ENCODE measurements around the gene GOSR1.
"Not testable (repeated sequence)": the region's sequence is repeated elsewhere in the genome, so short reads cannot be mapped to it uniquely, and the experiment has no call there.

Gene GOSR1

DNA sequence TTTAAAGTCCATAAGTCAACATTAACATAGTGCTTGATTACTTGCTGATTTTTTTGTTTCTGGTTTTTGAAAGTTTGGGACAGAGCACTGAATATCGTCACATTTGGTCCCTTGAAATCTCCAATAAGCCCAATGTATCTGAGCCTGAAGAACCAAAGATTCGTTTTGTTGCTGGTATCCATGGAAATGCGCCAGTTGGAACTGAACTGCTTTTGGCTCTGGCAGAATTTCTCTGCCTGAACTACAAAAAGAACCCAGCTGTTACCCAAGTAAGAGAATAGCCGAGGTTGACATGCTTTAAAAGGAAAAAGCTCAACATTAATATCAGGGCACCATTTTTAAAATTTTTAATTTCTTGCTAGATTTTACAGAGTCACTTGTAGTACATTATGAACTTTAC lies 27.7 kb upstream of the GOSR1 start:
- Histone ChIP-seq H3K36me3 (ENCODE audit: insufficient read depth, insufficient read length, low read length) (peaks cover 3% of the 10 kb centered on the region), H3K9ac (ENCODE audit: insufficient read length, low read depth) (no peak overlapping the region), H3K4me3 (ENCODE audit: insufficient read length, low read depth) (no peak overlapping the region), H3K4me1 (ENCODE audit: insufficient read depth, insufficient read length) (no peaks in the 10 kb centered on the region), H3K27me3 (ENCODE audit: insufficient read depth, insufficient read length) (no peaks in the 10 kb centered on the region), H3K9me3 (ENCODE audit: insufficient read depth, low read length) (peaks cover 11% of the 10 kb centered on the region; the same call in 1 of the 2 replicates)
- TF ChIP-seq YY1 (IDR thresholded peaks at IDR 0.05; ENCODE audit: insufficient read depth, insufficient read length) (no peak), ZNF274 (IDR thresholded peaks at IDR 0.05; ENCODE audit: low read depth, low read length) (no peak), SUZ12 (IDR thresholded peaks at IDR 0.05; ENCODE audit: extremely low read depth, insufficient read depth, insufficient read length) (no peak)
- DNase-seq (ENCODE audit: low read depth, low spot score): no peak

DNA sequence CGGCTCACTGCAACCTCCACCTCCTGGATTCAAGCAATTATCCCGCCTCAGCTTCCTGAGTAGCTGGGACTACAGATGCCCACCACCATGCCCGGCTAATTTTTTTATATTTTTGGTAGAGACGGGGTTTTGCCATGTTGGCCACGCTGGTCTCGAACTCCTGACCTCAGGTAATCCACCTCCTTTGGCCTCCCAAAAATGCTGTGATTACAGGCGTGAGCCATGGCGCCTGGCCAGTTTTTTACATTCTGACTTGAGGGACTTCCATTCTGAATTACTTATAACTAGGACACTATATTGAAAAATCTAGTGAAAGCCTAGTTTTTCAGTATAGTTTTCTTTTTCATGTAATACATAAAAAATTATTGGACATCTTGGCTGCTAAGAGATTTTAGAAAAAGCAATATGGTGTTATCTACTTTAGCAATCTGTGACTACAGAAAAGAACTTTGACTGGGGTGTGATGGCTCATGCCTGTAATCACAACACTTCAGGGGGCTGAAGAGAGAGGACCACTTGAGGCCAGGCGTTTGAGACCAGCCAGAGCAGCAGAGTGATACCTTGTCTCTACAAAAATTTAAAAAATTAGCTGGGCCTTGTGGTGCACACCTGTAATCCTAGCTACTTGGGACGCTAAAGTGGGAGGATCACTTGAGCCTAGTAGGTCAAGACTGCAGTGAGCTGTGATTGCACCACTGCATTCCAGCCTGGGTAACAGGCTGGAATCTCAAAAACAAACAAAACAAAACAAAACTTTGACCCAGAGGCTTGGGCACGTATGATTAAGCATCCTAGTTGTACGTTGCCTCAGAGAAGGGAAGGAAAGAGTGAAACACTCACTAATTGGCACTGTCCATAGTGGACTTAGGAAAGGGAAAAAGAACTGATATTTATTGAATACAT lies 26.8 kb upstream of the GOSR1 start:
- Histone ChIP-seq H3K9ac (ENCODE audit: insufficient read length, low read depth) (no peak overlapping the region), H3K36me3 (ENCODE audit: insufficient read depth, insufficient read length, low read length) (peaks cover 4% of the 10 kb centered on the region), H3K4me1 (ENCODE audit: insufficient read depth, insufficient read length) (no peaks in the 10 kb centered on the region), H3K27me3 (ENCODE audit: insufficient read depth, insufficient read length) (no peaks in the 10 kb centered on the region), H3K4me3 (ENCODE audit: insufficient read length, low read depth) (no peak overlapping the region), H3K9me3 (ENCODE audit: insufficient read depth, low read length) (peaks cover 11% of the 10 kb centered on the region; the same call in 1 of the 2 replicates)
- no peak for DNase-seq (ENCODE audit: low read depth, low spot score)
- no peak for TF ChIP-seq YY1 (IDR thresholded peaks at IDR 0.05; ENCODE audit: insufficient read depth, insufficient read length)
- no peak for TF ChIP-seq SUZ12 (IDR thresholded peaks at IDR 0.05; ENCODE audit: extremely low read depth, insufficient read depth, insufficient read length)
- no peak for TF ChIP-seq ZNF274 (IDR thresholded peaks at IDR 0.05; ENCODE audit: low read depth, low read length)

DNA sequence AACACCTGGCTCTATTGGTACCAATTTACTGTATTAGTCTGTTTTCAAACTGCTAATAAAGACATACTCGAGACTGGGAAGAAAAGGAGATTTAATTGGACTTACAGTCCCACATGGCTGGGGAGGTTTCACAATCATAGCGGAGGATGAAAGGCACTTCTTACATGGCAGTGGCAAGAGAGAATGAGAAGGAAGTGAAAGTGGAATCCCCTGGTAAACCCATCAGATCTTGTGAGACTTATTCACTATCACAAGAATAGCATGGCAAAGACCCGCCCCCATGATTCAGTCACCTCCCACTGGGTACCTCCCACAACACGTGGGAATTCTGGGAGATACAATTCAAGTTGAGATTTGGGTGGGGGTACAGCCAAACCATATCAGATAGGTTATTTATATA lies 22.6 kb upstream of the GOSR1 start:
- no peak for DNase-seq (ENCODE audit: low read depth, low spot score)
- TF ChIP-seq ZNF274 (IDR thresholded peaks at IDR 0.05; ENCODE audit: low read depth, low read length): no peak
- no peak for TF ChIP-seq YY1 (IDR thresholded peaks at IDR 0.05; ENCODE audit: insufficient read depth, insufficient read length)
- no peak for TF ChIP-seq SUZ12 (IDR thresholded peaks at IDR 0.05; ENCODE audit: extremely low read depth, insufficient read depth, insufficient read length)
- Histone ChIP-seq H3K9ac (ENCODE audit: insufficient read length, low read depth) (no peak overlapping the region), H3K27me3 (ENCODE audit: insufficient read depth, insufficient read length) (no peaks in the 10 kb centered on the region), H3K4me1 (ENCODE audit: insufficient read depth, insufficient read length) (no peaks in the 10 kb centered on the region), H3K36me3 (ENCODE audit: insufficient read depth, insufficient read length, low read length) (peaks cover 15% of the 10 kb centered on the region), H3K9me3 (ENCODE audit: insufficient read depth, low read length) (peaks cover 11% of the 10 kb centered on the region; the same call in 1 of the 2 replicates), H3K4me3 (ENCODE audit: insufficient read length, low read depth) (no peak overlapping the region)

DNA sequence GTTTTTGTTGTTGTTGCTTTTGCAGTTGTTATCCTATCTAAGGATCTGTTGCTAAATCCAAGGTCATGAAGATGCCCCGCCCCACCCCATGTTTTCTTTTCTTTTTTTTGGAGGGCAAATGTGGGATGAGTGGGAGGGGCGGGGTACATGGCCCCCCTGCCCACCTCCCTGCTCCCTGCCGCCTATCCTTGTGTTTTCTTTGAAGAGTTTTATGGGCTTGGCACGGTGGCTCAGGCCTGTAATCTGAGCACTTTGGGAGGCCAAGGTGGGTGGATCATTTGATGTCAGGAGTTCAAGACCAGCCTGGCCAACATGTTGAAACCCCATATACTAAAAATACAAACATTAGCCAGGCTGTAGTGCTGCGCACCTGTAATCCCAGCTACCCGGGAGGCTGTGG lies 18.8 kb upstream of the GOSR1 start:
- Histone ChIP-seq H3K4me1 (ENCODE audit: insufficient read depth, insufficient read length) (no peaks in the 10 kb centered on the region), H3K9me3 (ENCODE audit: insufficient read depth, low read length) (peaks cover 12% of the 10 kb centered on the region; the same call in 1 of the 2 replicates), H3K27me3 (ENCODE audit: insufficient read depth, insufficient read length) (no peaks in the 10 kb centered on the region), H3K36me3 (ENCODE audit: insufficient read depth, insufficient read length, low read length) (peaks cover 28% of the 10 kb centered on the region), H3K9ac (ENCODE audit: insufficient read length, low read depth) (no peak overlapping the region), H3K4me3 (ENCODE audit: insufficient read length, low read depth) (no peak overlapping the region)
- DNase-seq (ENCODE audit: low read depth, low spot score): no peak
- no peak for TF ChIP-seq YY1 (IDR thresholded peaks at IDR 0.05; ENCODE audit: insufficient read depth, insufficient read length)
- no peak for TF ChIP-seq SUZ12 (IDR thresholded peaks at IDR 0.05; ENCODE audit: extremely low read depth, insufficient read depth, insufficient read length)
- no peak for TF ChIP-seq ZNF274 (IDR thresholded peaks at IDR 0.05; ENCODE audit: low read depth, low read length)

DNA sequence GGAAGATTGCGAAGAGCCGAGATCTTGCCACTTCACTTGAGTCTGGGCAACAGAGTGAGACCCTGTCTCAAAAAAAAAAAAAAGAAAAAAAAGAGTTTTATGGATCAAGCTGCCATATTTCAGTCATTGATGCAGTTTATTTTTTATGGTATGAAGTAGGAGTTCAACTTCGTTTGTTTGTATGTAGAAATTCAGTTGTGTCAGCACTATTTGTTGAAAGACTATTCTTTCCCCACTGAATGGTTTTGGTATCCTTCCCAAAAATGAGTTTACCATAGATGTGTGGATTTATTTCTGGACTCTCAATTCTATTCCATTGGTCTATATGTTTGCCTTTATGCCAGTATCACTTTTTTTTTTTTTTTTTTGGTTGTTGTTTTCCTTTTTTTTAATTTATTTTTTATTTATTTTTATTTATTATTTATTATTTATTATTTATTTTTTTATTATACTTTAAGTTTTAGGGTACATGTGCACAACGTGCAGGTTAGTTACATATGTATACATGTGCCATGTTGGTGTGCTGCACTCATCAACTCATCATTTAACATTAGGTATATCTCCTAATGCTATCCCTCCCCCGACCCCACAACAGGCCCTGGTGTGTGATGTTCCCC lies 18.3 kb upstream of the GOSR1 start:
- H3K9ac ChIP-seq (ENCODE audit: insufficient read length, low read depth); H3K27me3 ChIP-seq (ENCODE audit: insufficient read depth, insufficient read length); H3K4me1 ChIP-seq (ENCODE audit: insufficient read depth, insufficient read length); H3K4me3 ChIP-seq (ENCODE audit: insufficient read length, low read depth); H3K9me3 ChIP-seq (ENCODE audit: insufficient read depth, low read length); DNase-seq (ENCODE audit: low read depth, low spot score): not testable (repeated sequence)
- H3K36me3 ChIP-seq (ENCODE audit: insufficient read depth, insufficient read length, low read length): peaks cover 28% of the 10 kb centered on the region

DNA sequence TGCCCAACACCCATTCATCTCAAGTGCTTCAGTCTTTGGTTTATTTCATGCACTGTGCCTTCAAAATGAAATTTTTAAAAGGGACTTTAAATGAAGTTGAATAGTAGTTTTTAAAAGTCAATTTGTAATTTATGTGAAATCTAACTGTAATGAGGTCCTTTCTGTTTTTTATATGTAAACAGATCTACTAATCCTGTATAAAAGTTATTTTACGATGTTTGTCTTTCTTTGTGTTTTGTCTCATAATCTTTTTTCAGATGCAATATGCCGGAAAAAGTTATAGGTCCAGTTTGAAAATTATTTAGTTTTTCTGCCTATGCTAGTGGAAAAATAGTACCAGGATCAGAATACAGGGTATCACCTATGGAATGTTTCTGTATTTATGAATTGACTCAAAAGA lies 8.7 kb upstream of the GOSR1 start:
- Histone ChIP-seq H3K36me3 (ENCODE audit: insufficient read depth, insufficient read length, low read length) (peaks cover 6% of the 10 kb centered on the region), H3K9ac (ENCODE audit: insufficient read length, low read depth) (no peak overlapping the region), H3K9me3 (ENCODE audit: insufficient read depth, low read length) (no peaks in the 10 kb centered on the region), H3K4me1 (ENCODE audit: insufficient read depth, insufficient read length) (no peaks in the 10 kb centered on the region), H3K27me3 (ENCODE audit: insufficient read depth, insufficient read length) (no peaks in the 10 kb centered on the region), H3K4me3 (ENCODE audit: insufficient read length, low read depth) (no peak overlapping the region)
- no peak for TF ChIP-seq YY1 (IDR thresholded peaks at IDR 0.05; ENCODE audit: insufficient read depth, insufficient read length)
- no peak for TF ChIP-seq ZNF274 (IDR thresholded peaks at IDR 0.05; ENCODE audit: low read depth, low read length)
- TF ChIP-seq SUZ12 (IDR thresholded peaks at IDR 0.05; ENCODE audit: extremely low read depth, insufficient read depth, insufficient read length): no peak
- no peak for DNase-seq (ENCODE audit: low read depth, low spot score)

DNA sequence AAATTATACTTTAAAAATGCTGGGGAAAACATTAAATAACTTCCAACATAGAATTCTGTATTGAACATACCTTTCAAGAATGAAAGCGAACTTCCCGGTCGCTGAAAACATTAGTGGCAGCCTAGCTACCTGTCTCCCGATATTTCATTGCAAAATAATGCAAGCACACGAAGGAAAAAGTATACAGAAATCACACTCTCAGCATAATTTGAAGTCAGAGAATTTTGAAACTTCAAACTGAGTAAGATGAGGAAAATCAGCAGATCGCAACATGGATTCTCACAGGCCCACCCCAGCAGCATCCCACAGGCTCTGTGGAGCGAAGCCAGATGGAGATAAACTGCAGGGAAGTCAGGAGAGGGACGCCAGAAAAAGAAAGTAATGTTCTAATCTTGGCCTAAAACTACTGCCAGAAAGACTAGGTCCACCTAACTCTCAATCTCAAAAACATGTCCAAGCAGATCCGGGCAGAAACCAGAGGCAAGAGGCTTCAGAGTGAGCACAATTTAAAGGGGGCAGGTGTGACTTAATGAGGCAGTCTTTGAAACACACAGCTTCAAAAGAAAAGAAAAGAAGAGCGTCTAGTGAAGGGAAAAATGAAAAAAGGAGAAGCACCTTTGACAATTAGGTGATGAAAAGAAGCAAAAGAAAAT lies 4.8 kb upstream of the GOSR1 start:
- no peaks in the 10 kb centered on the region for H3K36me3 ChIP-seq (ENCODE audit: insufficient read depth, insufficient read length, low read length)
- no peaks in the 10 kb centered on the region for H3K27me3 ChIP-seq (ENCODE audit: insufficient read depth, insufficient read length)
- no peak overlapping the region for H3K4me3 ChIP-seq (ENCODE audit: insufficient read length, low read depth)
- H3K4me1 ChIP-seq (ENCODE audit: insufficient read depth, insufficient read length): peaks cover 3% of the 10 kb centered on the region
- TF ChIP-seq ZNF274 (IDR thresholded peaks at IDR 0.05; ENCODE audit: low read depth, low read length) (no peak), SUZ12 (IDR thresholded peaks at IDR 0.05; ENCODE audit: extremely low read depth, insufficient read depth, insufficient read length) (no peak), YY1 (IDR thresholded peaks at IDR 0.05; ENCODE audit: insufficient read depth, insufficient read length) (no peak)
- no peaks in the 10 kb centered on the region for H3K9me3 ChIP-seq (ENCODE audit: insufficient read depth, low read length)
- no peak overlapping the region for H3K9ac ChIP-seq (ENCODE audit: insufficient read length, low read depth)
- no peak for DNase-seq (ENCODE audit: low read depth, low spot score)

All from NT2/D1 (cell line).